HG02852 (cell line): ENCODE measurements around the gene KCNE1.
"Not testable (repeated sequence)": the region's sequence is repeated elsewhere in the genome, so short reads cannot be mapped to it uniquely, and the experiment has no call there.

Experiments
- ATAC-seq: cut with Tn5 transposase; IDR thresholded peaks from one replicate; pipeline ENCODE4 v1.9.1; 2021; ENCODE audit warnings: mild to moderate bottlenecking, moderate library complexity; ENCODE audit not compliant: unreplicated experiment

Gene KCNE1

GRCh38 chr21:34514576-34515115, 2.6 kb upstream of the KCNE1 start:
- ATAC-seq, result no peak

GRCh38 chr21:34513129-34513675, 1.2 kb upstream of the KCNE1 start:
- ATAC-seq, result no peak

- no peak for ATAC-seq
These were observed 829 bp downstream of the KCNE1 start for GRCh38 chr21:34511181-34511580.

DNA sequence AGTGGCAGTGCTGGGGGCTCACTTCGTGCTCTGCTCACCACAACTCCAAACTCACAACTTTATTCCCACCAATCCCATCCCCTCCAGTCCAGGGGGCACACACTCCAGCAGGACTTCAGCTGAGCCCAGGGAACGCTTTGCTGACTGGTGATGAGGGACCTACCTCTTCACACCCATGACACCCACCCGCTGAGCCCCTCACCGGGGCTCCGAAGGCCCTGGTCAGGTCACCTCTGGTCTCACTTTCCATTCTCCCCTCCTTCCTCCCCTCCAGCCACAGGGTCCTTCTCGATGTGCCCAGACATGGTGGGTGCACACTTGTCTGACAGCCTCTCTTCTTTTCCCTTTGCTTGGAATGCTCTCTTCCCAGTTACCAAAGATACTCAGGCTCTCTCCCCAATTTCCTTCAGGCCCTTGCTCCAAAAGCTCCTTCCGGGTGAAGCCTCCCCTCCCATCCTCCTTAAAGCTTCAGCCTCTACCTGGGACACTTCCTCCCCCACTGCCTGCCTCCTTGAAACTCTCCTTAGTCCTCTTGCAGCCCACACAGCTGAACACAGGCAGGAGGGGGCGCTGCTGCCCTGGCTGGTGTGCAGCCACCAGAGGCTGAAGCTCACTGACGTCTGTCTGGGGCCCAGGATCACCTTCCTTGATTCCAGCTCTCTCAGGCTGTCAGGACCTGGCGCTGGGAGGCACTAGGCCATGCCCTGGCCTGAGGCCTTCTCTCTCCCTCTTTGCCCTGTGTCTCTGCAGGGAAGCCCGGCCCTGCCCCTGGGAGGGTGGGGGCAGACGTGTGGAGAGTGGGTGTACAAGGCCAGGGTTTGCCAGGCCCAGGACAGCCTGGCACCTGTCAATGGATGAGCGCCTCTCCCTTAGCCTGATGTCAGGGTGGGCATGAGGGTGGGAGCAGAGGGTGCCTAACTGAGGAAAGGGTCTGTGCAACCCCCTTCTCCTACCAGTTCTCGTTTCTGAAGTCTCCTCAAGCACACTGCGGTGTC, 1.6 kb downstream of the KCNE1 start:
- peak; percentile 55 for ATAC-seq

DNA sequence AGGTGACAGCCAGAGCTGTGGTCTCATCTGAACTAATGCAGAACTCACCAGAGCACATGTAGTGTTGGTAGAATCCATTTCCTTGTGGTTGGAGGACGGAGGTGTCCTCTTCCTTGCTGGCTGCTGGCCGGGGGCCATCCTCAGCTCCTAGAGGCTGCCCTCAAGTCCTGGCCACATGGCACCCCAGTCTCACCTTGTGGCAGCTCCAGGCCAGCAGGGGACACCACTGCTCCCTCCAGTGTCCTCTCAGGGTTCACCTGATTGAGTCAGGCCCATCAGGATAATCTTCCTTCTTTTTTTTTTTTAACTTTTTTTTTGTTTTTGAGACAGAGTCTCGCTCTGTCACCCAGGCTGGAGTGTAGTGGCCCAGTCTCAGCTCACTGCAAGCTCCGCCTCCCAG, 2.9 kb downstream of the KCNE1 start:
- ATAC-seq, result no peak

DNA sequence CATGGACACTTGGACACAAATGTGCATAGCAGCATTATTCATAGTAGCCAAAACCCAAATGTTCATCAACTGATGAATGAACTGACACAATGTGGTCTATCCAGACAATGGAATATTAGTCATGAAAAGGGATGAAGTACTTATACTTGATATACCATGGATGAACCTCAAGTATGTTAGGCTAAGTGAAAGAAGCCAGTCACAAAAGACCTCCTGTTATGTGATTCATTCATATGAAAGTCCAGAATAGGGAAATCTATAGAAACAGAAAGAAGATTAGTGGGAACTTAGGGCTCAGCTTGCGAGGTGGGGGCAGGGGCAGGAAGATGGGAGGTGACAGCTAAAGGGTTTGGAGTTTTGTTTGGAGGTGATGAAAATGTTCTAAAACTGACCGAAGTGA, 7.4 kb downstream of the KCNE1 start:
- ATAC-seq, result no peak

DNA sequence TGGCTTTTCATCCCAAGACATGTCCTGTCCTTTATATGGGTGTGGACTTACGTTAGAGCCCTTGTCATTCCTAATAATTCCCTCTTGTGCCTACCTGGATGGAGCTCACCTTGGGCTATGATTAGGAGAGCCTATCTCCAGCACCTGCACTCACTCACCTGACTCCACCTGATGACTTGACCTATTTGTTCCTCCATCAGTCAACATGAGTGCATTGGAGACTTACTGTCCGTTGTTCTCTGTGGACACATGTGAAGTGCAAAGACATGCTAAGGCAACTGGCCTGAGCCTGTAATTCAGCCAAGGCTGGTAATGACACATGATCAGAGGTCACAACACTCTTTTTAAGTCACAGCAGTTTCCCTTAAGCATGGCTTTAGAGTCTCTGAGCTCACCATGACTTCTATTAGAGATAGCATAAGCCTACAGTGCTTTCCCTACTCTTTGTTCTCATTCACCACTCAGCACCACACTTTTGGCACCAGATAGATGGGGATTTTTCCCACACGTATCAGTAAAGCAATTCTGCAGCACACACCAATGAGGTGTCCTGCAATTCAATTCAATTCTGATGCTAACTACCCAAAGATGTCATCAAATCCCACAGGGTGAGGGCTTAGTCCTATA, 9.4 kb downstream of the KCNE1 start:
- ATAC-seq, result no peak

- ATAC-seq, result no peak
These were observed 10.3 kb downstream of the KCNE1 start for GRCh38 chr21:34501716-34502115.

GRCh38 chr21:34500191-34500590, 11.8 kb downstream of the KCNE1 start:
- no peak for ATAC-seq

DNA sequence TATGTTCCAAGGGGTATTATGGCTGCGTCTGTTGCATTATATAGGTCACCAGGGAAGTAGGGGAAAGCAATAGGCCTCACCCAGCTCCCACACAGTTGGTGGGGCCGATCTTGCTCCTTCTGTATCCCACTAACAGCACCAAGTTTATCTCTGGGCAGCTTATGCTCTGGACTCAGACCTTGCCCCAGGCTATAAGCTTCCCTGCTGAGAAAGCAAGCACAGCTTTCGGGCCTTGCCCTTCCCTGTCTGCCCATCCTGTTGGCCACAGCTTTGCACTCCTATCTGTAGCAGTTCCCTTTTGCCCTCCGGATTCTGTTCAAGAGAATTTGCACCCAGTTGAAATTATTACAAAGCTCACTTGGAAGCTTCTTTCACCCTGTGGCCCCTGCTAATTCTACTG, 12.9 kb downstream of the KCNE1 start:
- ATAC-seq, result no peak

DNA sequence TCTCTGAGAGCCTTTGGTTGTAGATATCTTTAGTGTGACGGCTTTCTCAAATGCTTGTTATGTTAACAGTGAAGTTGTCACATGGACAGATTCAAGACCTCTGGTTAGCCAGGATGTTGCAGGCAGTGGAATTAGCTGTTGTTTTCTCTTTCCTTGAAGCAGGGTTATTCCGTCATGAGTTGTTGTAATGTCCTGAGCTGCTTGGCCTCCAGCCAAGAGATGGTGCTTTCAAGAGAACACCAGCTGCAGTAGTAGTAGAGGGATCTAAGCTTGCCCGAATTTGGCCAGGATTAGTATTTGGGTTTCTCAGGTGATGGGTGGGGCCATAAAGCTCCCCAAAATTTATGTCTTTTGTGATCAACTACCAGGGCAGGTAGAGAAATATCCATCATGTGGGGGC, 13.4 kb downstream of the KCNE1 start:
- no peak for ATAC-seq

GRCh38 chr21:34483854-34484253, 28.2 kb downstream of the KCNE1 start:
- not testable (repeated sequence) for ATAC-seq

- ATAC-seq, result not testable (repeated sequence)
These were observed 28.6 kb downstream of the KCNE1 start for GRCh38 chr21:34483435-34483834.

DNA sequence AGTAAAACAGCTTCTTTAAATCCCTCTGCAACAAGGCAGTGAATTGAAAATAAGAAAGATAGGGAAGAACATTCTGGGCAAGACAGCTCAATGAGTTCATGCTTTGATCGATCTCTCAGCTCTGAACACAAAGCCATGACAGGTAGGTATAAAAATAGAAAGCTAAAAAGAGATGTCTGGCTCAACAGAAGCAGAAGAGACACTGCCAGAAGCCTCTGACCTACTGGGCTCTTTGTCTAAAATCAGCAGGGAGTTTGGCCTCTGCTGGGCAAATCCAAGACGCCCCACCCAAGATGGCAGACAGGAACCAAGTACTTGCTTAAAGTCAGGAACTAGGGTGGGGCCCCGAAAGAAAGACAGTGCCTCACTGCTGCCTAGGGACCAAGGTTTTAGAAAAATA, 44.7 kb downstream of the KCNE1 start:
- ATAC-seq, result not testable (repeated sequence)

- ATAC-seq, result not testable (repeated sequence)
These were observed 52.6 kb downstream of the KCNE1 start for GRCh38 chr21:34459426-34459825.

GRCh38 chr21:34458266-34458665, 53.7 kb downstream of the KCNE1 start:
- ATAC-seq, result not testable (repeated sequence)

- not testable (repeated sequence) for ATAC-seq
These were observed 55.8 kb downstream of the KCNE1 start for GRCh38 chr21:34456180-34456579.

DNA sequence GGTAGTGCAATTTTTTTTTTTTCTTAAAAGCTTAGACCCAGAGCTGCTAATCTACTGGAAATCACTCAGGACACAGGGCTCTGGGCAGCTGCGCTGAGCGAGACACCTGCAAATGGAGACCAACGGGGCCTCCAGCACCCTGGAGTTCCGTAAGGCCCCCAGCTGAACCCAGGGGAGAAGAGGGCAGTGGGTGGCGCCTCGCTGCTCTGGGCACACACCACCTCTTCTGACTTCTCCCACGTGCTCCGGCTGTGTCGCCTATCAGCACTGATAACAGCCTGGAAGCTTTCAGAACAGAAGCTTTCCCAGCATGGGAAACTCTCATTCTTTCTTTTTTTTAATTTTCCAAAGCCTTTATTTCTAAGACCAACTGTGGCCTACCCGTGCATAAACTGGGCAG, 56.4 kb downstream of the KCNE1 start:
- ATAC-seq, result not testable (repeated sequence)

DNA sequence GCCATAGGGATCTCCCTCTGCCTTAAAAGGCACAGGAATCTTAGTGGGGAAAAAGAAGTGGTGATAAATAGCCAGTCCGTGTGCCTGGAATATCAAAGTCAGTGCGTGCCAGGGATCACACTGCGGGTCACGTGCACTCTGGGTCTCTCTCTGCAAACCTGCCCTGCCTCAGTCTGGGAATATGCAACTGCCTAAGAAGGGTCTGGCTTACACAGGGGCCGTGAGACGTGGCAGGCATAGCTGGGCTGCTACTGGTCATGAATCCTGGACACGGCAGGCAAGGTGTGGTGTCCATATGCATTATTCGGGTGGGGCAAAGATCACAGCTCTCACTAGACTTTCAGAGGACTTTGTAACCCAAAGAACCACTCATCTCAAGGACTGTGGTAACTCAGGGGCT, 65.0 kb downstream of the KCNE1 start:
- not testable (repeated sequence) for ATAC-seq

GRCh38 chr21:34443486-34443885, 68.5 kb downstream of the KCNE1 start:
- not testable (repeated sequence) for ATAC-seq

GRCh38 chr21:34429710-34430109, 82.3 kb downstream of the KCNE1 start:
- not testable (repeated sequence) for ATAC-seq
